HCT116 (cell line): Measurements from ENCODE around the gene ZBTB7C. TPM values are rescaled to one million over a fixed set of nuclear protein-coding genes. Genes with fewer than 3 reads are reported as not detected.

Experiments
- ATAC-seq: fragments of 200-7000 bp; cut with Tn5 transposase; 2 replicates; pipeline ENCODE4 v1.9.1; 2020; ENCODE audit warnings: mild to moderate bottlenecking, moderate library complexity
- BruUV-seq: library from RNA; stranded (reverse); fragments of 400-500 nt; replicated peaks from 2 replicates; lab custom pipeline; 2021; lab: Mats Ljungman, UMichigan
- CTCF ChIA-PET: fragments of 300-600 bp; sonication (Branson Sonifier 250); formaldehyde crosslinking; loops from one replicate; lab custom pipeline; 2021; ENCODE audit warnings: antibody characterized with exemption; lab: Charles Lee
- POLR2A ChIA-PET: fragments of 300-600, 350-600 bp; sonication (Branson Sonifier 250); formaldehyde crosslinking; loops from one replicate; lab custom pipeline; 2021; ENCODE audit warnings: antibody characterized with exemption; lab: Charles Lee
- RAD21 ChIA-PET, 2 experiments: fragments of 300-600 bp; sonication (Branson Sonifier 250); formaldehyde crosslinking; loops; one replicate each; lab custom pipeline; 2023; ENCODE audit warnings: low total read pairs in 2 of 2; ENCODE audit not compliant: uncharacterized antibody in 2 of 2, unreplicated experiment in 2 of 2, low non-redundant PET in 1 of 2; lab: Charles Lee
- DNase-seq: peaks from one replicate; pipeline ENCODE4 v3.0.0-alpha.2; 2010; ENCODE audit warnings: low read depth, low spot score
- H2AFZ ChIP-seq: fragments of 200-600 bp; shearing (Covaris generic), sonication (generic); 2 replicates; pipeline ENCODE4 v1.6.1; 2017; ENCODE audit warnings: low read depth, mixed run types, mixed read lengths, antibody characterized with exemption, low read length; ENCODE audit not compliant: poor library complexity, severe bottlenecking
- H3K27ac ChIP-seq: 2 replicates; pipeline ENCODE4 v1.5.1; 2012; ENCODE audit warnings: low read depth, low read length
- H3K27me3 ChIP-seq: fragments of 200-600 bp; sonication (generic); 2 replicates; pipeline ENCODE4 v1.6.1; 2016; ENCODE audit warnings: mixed run types, low read length, mixed read lengths; ENCODE audit not compliant: insufficient read depth
- H3K36me3 ChIP-seq, 2 experiments: fragments of 200-500 bp in 1 of 2; fragments of 200-600 bp in 1 of 2; sonication (Bioruptor generic) in 1 of 2; sonication (generic) in 1 of 2; 2 replicates each; pipeline versions ENCODE4 v1.5.1 to v1.6.1; 2014 to 2016; ENCODE audit warnings: low read length in 2 of 2, inconsistent platforms in 1 of 2, mixed read lengths in 1 of 2, mixed run types in 1 of 2; ENCODE audit not compliant: insufficient read depth in 2 of 2, control insufficient read depth in 1 of 2
- H3K4me1 ChIP-seq, 2 experiments: fragments of 200-600 bp in 1 of 2; sonication (generic) in 1 of 2; 2 replicates each; pipeline versions ENCODE4 v1.5.1 to v1.6.1; 2012 to 2017; ENCODE audit warnings: low read length in 2 of 2, inconsistent platforms in 1 of 2, mild to moderate bottlenecking in 1 of 2, mixed read lengths in 1 of 2, mixed run types in 1 of 2, moderate library complexity in 1 of 2; ENCODE audit not compliant: insufficient read depth in 2 of 2, control insufficient read depth in 1 of 2
- H3K4me2 ChIP-seq: fragments of 200-600 bp; sonication (generic); 2 replicates; pipeline ENCODE4 v1.6.1; 2017; ENCODE audit warnings: mixed run types, low read length, mixed read lengths
- H3K4me3 ChIP-seq, 2 experiments: fragments of 200-600 bp in 1 of 2; sonication (generic) in 1 of 2; replicated peaks in 1 of 2; 2 replicates each; pipeline ENCODE4 v1.5.1; 2011 to 2016; ENCODE audit warnings: low read length in 2 of 2, control low read depth in 1 of 2, low read depth in 1 of 2, mild to moderate bottlenecking in 1 of 2, mixed read lengths in 1 of 2, mixed run types in 1 of 2
- H3K79me2 ChIP-seq: fragments of 200-600 bp; sonication (generic); 2 replicates; pipeline ENCODE4 v1.6.1; 2017; ENCODE audit warnings: mild to moderate bottlenecking, mixed run types, low read length, moderate library complexity, mixed read lengths; ENCODE audit not compliant: insufficient read depth
- H3K9ac ChIP-seq: fragments of 200-600 bp; sonication (generic); 2 replicates; pipeline ENCODE4 v1.6.1; 2016; ENCODE audit warnings: low read length, mixed read lengths
- H3K9me2 ChIP-seq: fragments of 200-600 bp; sonication (generic), shearing (Covaris generic); 2 replicates; pipeline ENCODE4 v1.6.1; 2017; ENCODE audit warnings: mixed run types, mild to moderate bottlenecking, moderate library complexity; ENCODE audit not compliant: insufficient read depth
- H3K9me3 ChIP-seq, 2 experiments: fragments of 200-500 bp in 1 of 2; fragments of 200-600 bp in 1 of 2; sonication (Bioruptor generic) in 1 of 2; sonication (generic) in 1 of 2; 2 replicates each; pipeline ENCODE4 v1.6.1; 2014 to 2017; ENCODE audit warnings: low read length in 2 of 2, mixed read lengths in 2 of 2, inconsistent platforms in 1 of 2, low read depth in 1 of 2, mild to moderate bottlenecking in 1 of 2, mixed run types in 1 of 2, moderate library complexity in 1 of 2; ENCODE audit not compliant: control insufficient read depth in 1 of 2, insufficient read depth in 1 of 2
- H4K20me1 ChIP-seq: fragments of 200-600 bp; sonication (generic), shearing (Covaris generic); 2 replicates; pipeline ENCODE4 v1.6.1; 2017; ENCODE audit warnings: mixed run types, mild to moderate bottlenecking, moderate library complexity; ENCODE audit not compliant: insufficient read depth
- CBX3 ChIP-seq: IDR thresholded peaks from 2 replicates; pipeline ENCODE4 v1.6.1; 2012; ENCODE audit warnings: low read depth
- CEBPB ChIP-seq: IDR thresholded peaks from 2 replicates; pipeline ENCODE4 v1.6.1; 2012; ENCODE audit warnings: low read depth
- EZH2 ChIP-seq: fragments of 200-600 bp; sonication (generic); IDR thresholded peaks from 2 replicates; pipeline ENCODE4 v1.6.1; 2017; ENCODE audit warnings: antibody characterized with exemption, mixed run types
- EZH2phosphoT487 ChIP-seq: fragments of 200-600 bp; IDR thresholded peaks from 2 replicates; pipeline ENCODE4 v1.6.1; 2018; ENCODE audit warnings: antibody characterized with exemption, borderline replicate concordance
- FOSL1 ChIP-seq: IDR thresholded peaks from 2 replicates; pipeline ENCODE4 v1.6.1; 2012; ENCODE audit warnings: low read depth
- JUND ChIP-seq: IDR thresholded peaks from 2 replicates; pipeline ENCODE4 v1.6.1; 2012
- POLR2A ChIP-seq: IDR thresholded peaks from 2 replicates; pipeline ENCODE4 v1.7.0; 2011; ENCODE audit warnings: borderline replicate concordance; ENCODE audit not compliant: insufficient read depth, insufficient read length; ENCODE audit errors: extremely low read depth
- RAD21 ChIP-seq: IDR thresholded peaks from 2 replicates; pipeline ENCODE4 v1.6.1; 2012; ENCODE audit warnings: low read depth, mild to moderate bottlenecking
- SIN3A ChIP-seq: IDR thresholded peaks from 2 replicates; pipeline ENCODE4 v1.6.1; 2012; ENCODE audit warnings: low read depth
- SP1 ChIP-seq: IDR thresholded peaks from 2 replicates; pipeline ENCODE4 v1.6.1; 2012; ENCODE audit warnings: low read depth
- SRF ChIP-seq: IDR thresholded peaks from 2 replicates; pipeline ENCODE4 v1.6.1; 2012; ENCODE audit warnings: low read depth
- TCF7L2 ChIP-seq: IDR thresholded peaks from 2 replicates; pipeline ENCODE4 v1.7.0; 2011; ENCODE audit warnings: borderline replicate concordance, inconsistent platforms; ENCODE audit not compliant: insufficient read depth, insufficient read length; ENCODE audit errors: extremely low read depth
- YY1 ChIP-seq: IDR thresholded peaks from 2 replicates; pipeline ENCODE4 v1.6.1; 2011; ENCODE audit warnings: low read length, low read depth, moderate library complexity, mild to moderate bottlenecking; ENCODE audit not compliant: insufficient replicate concordance; ENCODE audit errors: extremely low read depth
- intact Hi-C: fragments of 100-400 bp; cut with micrococcal nuclease; formaldehyde crosslinking; loops from 2 replicates; pipeline ENCODE4 v1.10.0; 2022
- total RNA-seq: library from RNA; stranded (reverse); gene quantifications from one replicate; pipeline ENCODE4 v1.2.1, GENCODE V29; 2021; ENCODE audit not compliant: unreplicated experiment
- TF ChIP-seq, protein P1 (sequence below), 3 experiments: fragments of 200-600 bp in 1 of 3; sonication (generic) in 1 of 3; IDR thresholded peaks in 2 of 3; conservative IDR thresholded peaks in 1 of 3; 2 replicates each; pipeline ENCODE4 v1.5.1; 2012 to 2017; ENCODE audit warnings: low read depth in 2 of 3, low read length in 2 of 3, antibody characterized with exemption in 1 of 3, borderline replicate concordance in 1 of 3, control low read depth in 1 of 3, mild to moderate bottlenecking in 1 of 3, mixed read lengths in 1 of 3, mixed run types in 1 of 3, moderate library complexity in 1 of 3; ENCODE audit not compliant: insufficient read depth in 1 of 3

The ZBTB7C gene
- total RNA-seq, 1 experiment from 2014 or later: 0.37 TPM

DNA sequence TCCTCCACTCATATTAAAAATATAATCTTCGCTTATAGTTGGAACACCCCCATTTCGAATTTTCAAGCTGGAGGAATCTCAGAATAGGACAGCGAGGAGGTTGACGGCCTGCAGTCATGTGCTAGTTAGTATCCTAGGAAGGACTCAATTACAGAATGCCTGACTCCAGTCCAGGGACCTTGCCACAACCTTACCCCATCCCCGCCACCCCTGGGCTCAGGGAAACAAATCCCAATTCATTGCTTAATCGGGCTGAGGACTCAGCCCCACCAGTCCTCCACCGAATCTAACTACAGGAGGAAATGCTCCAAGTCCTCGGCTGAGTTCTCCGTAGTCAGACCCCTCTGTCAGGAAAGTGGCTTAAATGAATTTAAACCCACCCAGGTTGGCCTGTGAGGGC lies 31.7 kb upstream of the ZBTB7C start:
- H3K27ac ChIP-seq: no peak overlapping the region
- no peak for TF ChIP-seq FOSL1
- TF ChIP-seq, protein P1, sequence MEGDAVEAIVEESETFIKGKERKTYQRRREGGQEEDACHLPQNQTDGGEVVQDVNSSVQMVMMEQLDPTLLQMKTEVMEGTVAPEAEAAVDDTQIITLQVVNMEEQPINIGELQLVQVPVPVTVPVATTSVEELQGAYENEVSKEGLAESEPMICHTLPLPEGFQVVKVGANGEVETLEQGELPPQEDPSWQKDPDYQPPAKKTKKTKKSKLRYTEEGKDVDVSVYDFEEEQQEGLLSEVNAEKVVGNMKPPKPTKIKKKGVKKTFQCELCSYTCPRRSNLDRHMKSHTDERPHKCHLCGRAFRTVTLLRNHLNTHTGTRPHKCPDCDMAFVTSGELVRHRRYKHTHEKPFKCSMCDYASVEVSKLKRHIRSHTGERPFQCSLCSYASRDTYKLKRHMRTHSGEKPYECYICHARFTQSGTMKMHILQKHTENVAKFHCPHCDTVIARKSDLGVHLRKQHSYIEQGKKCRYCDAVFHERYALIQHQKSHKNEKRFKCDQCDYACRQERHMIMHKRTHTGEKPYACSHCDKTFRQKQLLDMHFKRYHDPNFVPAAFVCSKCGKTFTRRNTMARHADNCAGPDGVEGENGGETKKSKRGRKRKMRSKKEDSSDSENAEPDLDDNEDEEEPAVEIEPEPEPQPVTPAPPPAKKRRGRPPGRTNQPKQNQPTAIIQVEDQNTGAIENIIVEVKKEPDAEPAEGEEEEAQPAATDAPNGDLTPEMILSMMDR (IDR thresholded peaks at IDR 0.05 in 2 of 3, conservative IDR thresholded peaks at IDR 0.05 in 1 of 3; ENCODE audit: borderline replicate concordance in 1 of 3, insufficient read depth in 1 of 3, low read depth in 2 of 3, low read length in 2 of 3): no peak
- no peak for TF ChIP-seq SP1
- no peak for TF ChIP-seq RAD21
- TF ChIP-seq CBX3: no peak
- TF ChIP-seq SRF: no peak
- TF ChIP-seq YY1: no peak
- no peak for TF ChIP-seq JUND
- no peak for TF ChIP-seq SIN3A
- no peak for TF ChIP-seq EZH2
- no peak for TF ChIP-seq TCF7L2
- TF ChIP-seq EZH2phosphoT487: no peak
- TF ChIP-seq POLR2A: no peak
- TF ChIP-seq CEBPB: no peak
- no peaks in the 10 kb centered on the region for H3K36me3 ChIP-seq
- H4K20me1 ChIP-seq: no peaks in the 10 kb centered on the region
- ChIA-PET CTCF (no interaction called here), POLR2A (no interaction called here), RAD21 (no interaction called here)
- H3K9me3 ChIP-seq: no peaks in the 10 kb centered on the region
- H3K4me2 ChIP-seq: no peak overlapping the region
- no TSS peak for BruUV-seq
- no peaks in the 10 kb centered on the region for H3K79me2 ChIP-seq
- peaks cover 22% of the 10 kb centered on the region for H3K27me3 ChIP-seq
- H3K9ac ChIP-seq: no peak overlapping the region
- intact Hi-C loops: loop anchor here (10.0 kb wide), 1 partner anchor 666 kb away; no protein-coding TSS in a partner anchor
- no peak for DNase-seq
- no peak overlapping the region for H2AFZ ChIP-seq
- no peak overlapping the region for H3K4me3 ChIP-seq
- H3K4me1 ChIP-seq: peaks cover 0 to 4% of the 10 kb centered on the region in 2 experiments; a peak in 2 of 4 replicates
- ATAC-seq: no peak
- no peaks in the 10 kb centered on the region for H3K9me2 ChIP-seq
